H9 (cell line): ENCODE measurements around the gene DEPDC5. TPM values are rescaled to one million over a fixed set of nuclear protein-coding genes. Genes with fewer than 3 reads are reported as not detected.

Experiments used
- DNase-seq: peaks from one replicate; pipeline ENCODE4 v3.0.0-alpha.2; 2017
- H2AFZ ChIP-seq: one replicate; pipeline ENCODE4 v1.6.1; 2013; ENCODE audit warnings: mild to moderate bottlenecking, low read length, control low read depth, moderate library complexity
- H2AK5ac ChIP-seq: 2 replicates; pipeline ENCODE4 v1.6.1; 2013; ENCODE audit warnings: low read length, control low read depth, mixed read lengths; ENCODE audit not compliant: insufficient read length
- H2BK120ac ChIP-seq: one replicate; pipeline ENCODE4 v1.6.1; 2013; ENCODE audit warnings: low read depth, mild to moderate bottlenecking, low read length, control low read depth, inconsistent platforms; ENCODE audit not compliant: poor library complexity, severe bottlenecking
- H2BK12ac ChIP-seq: 2 replicates; pipeline ENCODE4 v1.6.1; 2013; ENCODE audit warnings: low read length, control low read depth, mixed read lengths, low read depth; ENCODE audit not compliant: insufficient read length
- H2BK15ac ChIP-seq: 2 replicates; pipeline ENCODE4 v1.6.1; 2013; ENCODE audit warnings: low read depth, low read length, control low read depth
- H2BK20ac ChIP-seq: one replicate; pipeline ENCODE4 v1.6.1; 2013; ENCODE audit warnings: low read depth, mild to moderate bottlenecking, low read length, control low read depth, inconsistent platforms; ENCODE audit not compliant: poor library complexity, severe bottlenecking
- H2BK5ac ChIP-seq: 2 replicates; pipeline ENCODE4 v1.6.1; 2013; ENCODE audit warnings: low read length, control low read depth, mixed read lengths; ENCODE audit not compliant: insufficient read length
- H3K14ac ChIP-seq: 2 replicates; pipeline ENCODE4 v1.6.1; 2013; ENCODE audit warnings: low read length, control low read depth; ENCODE audit not compliant: insufficient read depth
- H3K18ac ChIP-seq: 2 replicates; pipeline ENCODE4 v1.6.1; 2013; ENCODE audit warnings: low read depth, mild to moderate bottlenecking, mixed read lengths, low read length, control low read depth; ENCODE audit not compliant: insufficient read length
- H3K23ac ChIP-seq: 2 replicates; pipeline ENCODE4 v1.6.1; 2013; ENCODE audit warnings: low read length, control low read depth, mixed read lengths, low read depth; ENCODE audit not compliant: insufficient read length
- H3K23me2 ChIP-seq: 2 replicates; pipeline ENCODE4 v1.6.1; 2013; ENCODE audit warnings: low read depth, mild to moderate bottlenecking, mixed read lengths, low read length, control low read depth; ENCODE audit not compliant: insufficient read length, poor library complexity, severe bottlenecking
- H3K27ac ChIP-seq: 2 replicates; pipeline ENCODE4 v1.5.1; 2013; ENCODE audit warnings: low read length, control low read depth, mixed read lengths, low read depth; ENCODE audit not compliant: insufficient read length
- H3K27me3 ChIP-seq: 2 replicates; pipeline ENCODE4 v1.6.1; 2013; ENCODE audit warnings: low read length, control low read depth, inconsistent platforms; ENCODE audit not compliant: insufficient read depth
- H3K4ac ChIP-seq: 2 replicates; pipeline ENCODE4 v1.6.1; 2013; ENCODE audit warnings: low read depth, mild to moderate bottlenecking, control low read depth, inconsistent platforms, low read length, moderate library complexity
- H3K4me1 ChIP-seq: 2 replicates; pipeline ENCODE4 v1.6.1; 2013; ENCODE audit warnings: low read length, control low read depth, inconsistent platforms; ENCODE audit not compliant: insufficient read depth
- H3K4me2 ChIP-seq: 2 replicates; pipeline ENCODE4 v1.6.1; 2013; ENCODE audit warnings: low read length, control low read depth, mixed read lengths; ENCODE audit not compliant: insufficient read length, insufficient read depth
- H3K56ac ChIP-seq: 2 replicates; pipeline ENCODE4 v1.6.1; 2013; ENCODE audit warnings: low read depth, mild to moderate bottlenecking, mixed read lengths, low read length, control low read depth; ENCODE audit not compliant: insufficient read length
- H3K79me1 ChIP-seq: 2 replicates; pipeline ENCODE4 v1.6.1; 2013; ENCODE audit warnings: low read depth, mild to moderate bottlenecking, moderate library complexity, low read length, control low read depth, inconsistent platforms; ENCODE audit not compliant: insufficient read depth, poor library complexity, severe bottlenecking
- H3K79me2 ChIP-seq: 2 replicates; pipeline ENCODE4 v1.6.1; 2013; ENCODE audit warnings: low read length, control low read depth, inconsistent platforms; ENCODE audit not compliant: insufficient read depth
- H3K9ac ChIP-seq: 2 replicates; pipeline ENCODE4 v1.6.1; 2013; ENCODE audit warnings: low read length, control low read depth, mixed read lengths; ENCODE audit not compliant: insufficient read length; ENCODE audit errors: extremely low read depth
- H3K9me3 ChIP-seq: one replicate; pipeline ENCODE4 v1.6.1; 2013; ENCODE audit warnings: low read depth, low read length, inconsistent platforms; ENCODE audit not compliant: control insufficient read depth
- H3T11ph ChIP-seq: one replicate; pipeline ENCODE4 v1.6.1; 2013; ENCODE audit warnings: mild to moderate bottlenecking, low read length, control low read depth, inconsistent platforms
- H4K20me1 ChIP-seq: one replicate; pipeline ENCODE4 v1.6.1; 2013; ENCODE audit not compliant: control insufficient read depth, insufficient read length, insufficient read depth
- H4K5ac ChIP-seq: 2 replicates; pipeline ENCODE4 v1.6.1; 2013; ENCODE audit warnings: low read depth, mild to moderate bottlenecking, mixed read lengths, low read length, control low read depth; ENCODE audit not compliant: insufficient read length
- H4K8ac ChIP-seq: replicated peaks from 2 replicates; pipeline ENCODE4 v1.6.1; 2013; ENCODE audit warnings: low read length, control low read depth, mixed read lengths, low read depth; ENCODE audit not compliant: insufficient read length
- H4K91ac ChIP-seq: 2 replicates; pipeline ENCODE4 v1.6.1; 2013; ENCODE audit warnings: low read depth, mild to moderate bottlenecking, moderate library complexity, mixed read lengths, low read length, control low read depth; ENCODE audit not compliant: insufficient read length
- H3K27ac Mint-ChIP-seq, 3 experiments: 2 replicates in 2 of 3; 3 replicates in 1 of 3; pipeline ENCODE4 v1.8.0; 2020 to 2021; ENCODE audit warnings: mixed read lengths in 3 of 3, mild to moderate bottlenecking in 1 of 3, moderate library complexity in 1 of 3
- H3K27me3 Mint-ChIP-seq: 2 replicates; pipeline ENCODE4 v1.8.0; 2021; ENCODE audit warnings: low read depth, mild to moderate bottlenecking, moderate library complexity, mixed read lengths
- H3K36me3 Mint-ChIP-seq, 3 experiments: 2 replicates in 2 of 3; 3 replicates in 1 of 3; pipeline ENCODE4 v1.8.0; 2020 to 2021; ENCODE audit warnings: low read depth in 3 of 3, mixed read lengths in 3 of 3; ENCODE audit not compliant: insufficient read depth in 1 of 3
- H3K4me1 Mint-ChIP-seq, 2 experiments: 2 replicates each; pipeline ENCODE4 v1.8.0; 2020; ENCODE audit warnings: mixed read lengths in 2 of 2
- H3K4me3 Mint-ChIP-seq, 2 experiments: 2 replicates in 1 of 2; 3 replicates in 1 of 2; pipeline ENCODE4 v1.8.0; 2020 to 2021; ENCODE audit warnings: mild to moderate bottlenecking in 2 of 2, mixed read lengths in 2 of 2, moderate library complexity in 1 of 2
- H3K9me3 Mint-ChIP-seq, 2 experiments: 2 replicates in 1 of 2; 3 replicates in 1 of 2; pipeline ENCODE4 v1.8.0; 2020; ENCODE audit warnings: mild to moderate bottlenecking in 2 of 2, mixed read lengths in 2 of 2, moderate library complexity in 1 of 2
- CTCF ChIP-seq: fragments of 200-600 bp; sonication (generic); conservative IDR thresholded peaks from 3 replicates; pipeline ENCODE4 v1.8.0; 2021; ENCODE audit warnings: antibody characterized with exemption, mild to moderate bottlenecking
- total RNA-seq: library from RNA; stranded (reverse); gene quantifications from 2 replicates; pipeline ENCODE4 v1.2.1, GENCODE V29; 2021

Gene DEPDC5
- total RNA-seq, 1 experiment from 2014 or later, result 29.2 TPM

GRCh38 chr22:31840585-31840984, 86.8 kb downstream of the DEPDC5 start:
- no peak overlapping the region for H3K23ac ChIP-seq
- no peak overlapping the region for H2BK12ac ChIP-seq
- H3K27me3 Mint-ChIP-seq, result no peaks in the 10 kb centered on the region
- H3K36me3 Mint-ChIP-seq, result peaks cover 0 to 47% (median 35%) of the 10 kb centered on the region in 3 experiments; a peak in 5 of 7 replicates
- no peaks in the 10 kb centered on the region for H3K23me2 ChIP-seq
- H3K9ac ChIP-seq, result no peak overlapping the region
- no peaks in the 10 kb centered on the region for H3K27me3 ChIP-seq
- no peak for TF ChIP-seq CTCF
- no peak overlapping the region for H2BK20ac ChIP-seq
- no peaks in the 10 kb centered on the region for H3K4me1 ChIP-seq
- H4K91ac ChIP-seq, result no peak overlapping the region
- no peak overlapping the region for H4K8ac ChIP-seq
- no peak overlapping the region for H3K18ac ChIP-seq
- no peak overlapping the region for H3K56ac ChIP-seq
- no peak overlapping the region for H2BK120ac ChIP-seq
- H2BK5ac ChIP-seq, result no peak overlapping the region
- no peak overlapping the region for H3K4me2 ChIP-seq
- H2BK15ac ChIP-seq, result no peak overlapping the region
- no peak overlapping the region for H3K27ac Mint-ChIP-seq
- H2AFZ ChIP-seq, result no peak overlapping the region
- no peak overlapping the region for H2AK5ac ChIP-seq
- H3K9me3 ChIP-seq, result no peaks in the 10 kb centered on the region
- no peaks in the 10 kb centered on the region for H3K79me1 ChIP-seq
- H3T11ph ChIP-seq, result no peak overlapping the region
- no peak overlapping the region for H3K14ac ChIP-seq
- H3K4ac ChIP-seq, result no peak overlapping the region
- H3K9me3 Mint-ChIP-seq, result no peaks in the 10 kb centered on the region
- no peaks in the 10 kb centered on the region for H4K20me1 ChIP-seq
- no peaks in the 10 kb centered on the region for H3K79me2 ChIP-seq
- H3K4me1 Mint-ChIP-seq, result no peaks in the 10 kb centered on the region
- no peak overlapping the region for H3K4me3 Mint-ChIP-seq
- no peak overlapping the region for H3K27ac ChIP-seq
- no peak overlapping the region for H4K5ac ChIP-seq
- no peak for DNase-seq
